ENCODE measurements around the gene PARK7. TPM values are rescaled to one million over a fixed set of nuclear protein-coding genes. Genes with fewer than 3 reads are reported as not detected.

The PARK7 gene
- 200 TPM for total RNA-seq

DNA sequence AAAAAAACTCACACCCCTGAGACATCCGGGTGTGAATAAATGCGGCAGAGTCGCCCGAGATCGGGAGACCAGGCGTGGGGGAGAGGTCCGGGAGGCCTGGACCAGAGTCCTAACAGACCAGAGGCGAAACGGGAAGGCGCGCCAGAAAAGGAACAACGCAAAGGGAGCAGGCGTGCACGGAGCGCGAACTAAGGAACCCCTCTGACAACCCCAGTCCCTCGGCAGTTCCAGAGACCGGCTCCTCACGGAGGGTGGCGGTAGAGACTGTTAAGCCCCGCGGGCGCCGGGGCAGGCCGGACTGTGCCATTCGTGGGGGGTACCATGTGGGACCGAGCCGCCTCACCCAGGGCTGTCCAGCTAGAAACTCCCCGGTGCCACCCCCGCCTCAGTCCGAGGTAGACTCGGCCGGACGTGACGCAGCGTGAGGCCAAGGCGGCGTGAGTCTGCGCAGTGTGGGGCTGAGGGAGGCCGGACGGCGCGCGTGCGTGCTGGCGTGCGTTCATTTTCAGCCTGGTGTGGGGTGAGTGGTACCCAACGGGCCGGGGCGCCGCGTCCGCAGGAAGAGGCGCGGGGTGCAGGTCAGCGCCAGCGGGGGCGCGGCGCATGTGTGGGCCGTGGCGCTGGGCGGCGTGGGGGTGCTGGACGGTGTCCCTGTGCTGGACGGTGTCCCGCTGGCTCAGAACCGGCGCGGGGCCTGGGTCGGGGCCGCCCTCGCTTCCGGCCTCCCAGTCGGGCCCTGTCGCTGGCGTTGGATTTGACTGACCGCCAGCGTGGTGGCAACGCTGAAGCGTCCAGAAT lies at the start of gene PARK7:
TSS of gene PARK7 (plus strand) at position 496 of the 798 bp plus-strand sequence. CDS start 1,075 bp downstream, outside the sequence.

DNA sequence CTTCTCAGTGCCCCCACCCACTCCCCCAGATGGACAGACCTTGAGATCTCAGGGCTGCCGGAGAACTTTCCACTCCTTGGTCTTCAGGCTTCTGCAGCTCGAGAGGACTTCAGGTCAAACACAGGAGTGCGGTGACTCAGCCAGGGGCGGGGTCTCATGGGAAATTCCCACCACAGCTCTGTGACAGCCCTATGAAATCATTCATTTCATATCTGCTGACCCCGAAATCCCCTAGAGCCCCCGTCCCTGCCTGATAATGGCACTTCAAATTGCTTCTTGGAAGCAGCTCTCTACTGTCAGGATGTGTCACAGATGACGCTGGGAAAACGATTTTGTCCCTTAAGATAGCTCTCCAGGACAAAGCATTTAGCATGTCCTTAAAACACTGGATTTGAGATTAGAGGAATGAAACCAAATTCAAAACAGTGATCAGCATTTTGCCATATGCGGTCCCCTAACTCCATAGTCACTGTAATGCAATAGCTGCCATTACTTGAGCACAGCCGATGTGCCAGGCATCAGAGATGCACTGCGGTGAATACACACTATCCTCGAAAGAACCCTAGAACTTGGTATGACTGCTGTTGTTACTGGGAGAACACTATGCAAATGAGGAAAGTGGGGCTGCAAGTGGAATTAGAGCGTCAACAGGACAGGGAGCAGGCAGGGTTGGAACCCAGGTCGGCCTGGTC lies 20.6 kb upstream of the PARK7 start, which contains the start of gene TNFRSF9:
TSS of gene TNFRSF9 (minus strand) at position 95 of the 692 bp plus-strand sequence. CDS start 845 bp downstream, outside the sequence.

DNA sequence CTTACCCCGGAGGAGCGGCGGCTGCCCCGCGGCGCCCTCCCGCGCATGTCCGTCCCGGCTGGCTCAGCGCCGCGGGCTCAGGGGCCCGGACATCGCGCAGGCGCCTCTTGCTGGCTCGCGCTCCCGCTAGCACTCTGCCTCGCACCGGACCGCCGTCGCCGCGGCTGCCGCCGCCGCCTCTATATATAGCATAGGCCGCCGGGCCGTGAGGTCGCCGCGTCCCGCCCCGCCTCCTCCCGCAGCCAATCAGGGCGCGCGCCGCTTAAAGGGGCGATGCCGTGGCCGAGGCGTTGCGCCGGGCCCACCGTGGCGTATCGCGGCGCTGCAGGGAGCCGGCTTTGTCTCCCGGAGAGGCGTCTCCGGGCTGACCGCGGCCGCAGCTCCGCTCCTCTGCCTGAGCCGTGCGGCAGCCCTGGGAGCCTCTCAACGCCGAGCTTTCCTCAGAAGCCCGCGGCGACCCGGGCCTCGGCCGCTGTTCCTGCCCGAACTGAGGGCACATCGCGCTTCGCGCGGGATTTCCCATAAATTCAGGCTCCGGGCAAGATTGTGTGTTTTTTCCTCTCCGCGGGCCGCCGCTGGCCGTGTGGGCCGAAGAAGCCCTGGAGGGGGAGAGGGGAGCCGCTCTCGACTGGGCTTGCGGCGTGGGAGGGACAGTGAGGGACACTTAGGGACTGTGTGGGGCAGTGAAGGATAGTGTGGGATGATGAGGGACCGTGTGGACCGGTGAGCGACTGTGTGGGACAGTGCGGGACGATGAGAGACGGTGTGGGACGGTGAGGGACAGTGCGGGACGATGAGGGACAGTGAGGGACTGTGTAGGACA lies 64.9 kb downstream of the PARK7 start, which contains the start of gene ERRFI1:
TSS of gene ERRFI1 (minus strand) at position 157 of the 823 bp plus-strand sequence. CDS start 10,690 bp downstream, outside the sequence.

Small RNAs within 50 kb of the gene (small RNA-seq; reads per million reads assigned to genes)
- gene RF00019 = not detected

Other genes with a start within 250 kb of the PARK7 start
- 36.4 TPM for gene VAMP3, start 190.4 kb upstream of the PARK7 start, total RNA-seq
- 9.7 TPM for gene PER3, start 177.4 kb upstream of the PARK7 start, total RNA-seq
- not detected for gene UTS2, start 108.6 kb upstream of the PARK7 start, total RNA-seq
- under 0.01 TPM for gene TNFRSF9, start 20.9 kb upstream of the PARK7 start, total RNA-seq
- gene ERRFI1, start 64.6 kb downstream of the PARK7 start, total RNA-seq = 21.9 TPM